ENCODE results near the gene PRDM16.

DNA sequence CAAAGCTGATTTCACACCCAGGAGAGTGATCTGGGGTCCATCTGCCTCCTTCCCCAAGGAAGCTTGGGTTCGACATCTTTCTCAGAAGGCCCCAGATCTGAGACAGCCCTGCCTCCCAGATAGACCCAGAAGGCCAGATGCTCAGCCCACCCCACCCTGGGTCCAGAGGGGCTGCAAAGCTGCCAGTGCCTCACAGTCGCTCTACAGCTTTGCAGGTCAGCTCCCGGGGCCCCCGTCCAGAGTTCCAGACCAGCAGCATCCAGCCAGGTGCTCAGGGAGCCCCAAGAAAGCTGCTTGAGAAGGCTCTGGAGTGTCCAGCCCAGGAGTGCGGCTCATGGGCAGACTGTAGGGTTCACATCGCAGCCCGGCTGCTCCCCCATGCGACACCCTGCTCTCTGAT lies 242.7 kb downstream of the PRDM16 start:
- TF ChIP-seq POLR2A (IDR thresholded peaks at IDR 0.05; ENCODE audit: low read length) (no peak), GATA1 (IDR thresholded peaks at IDR 0.05; ENCODE audit: low read depth, low read length) (no peak)

All from erythroblast (primary cell).